Measurements from ENCODE around the gene HOXA9. TPM values are rescaled to one million over a fixed set of nuclear protein-coding genes. Genes with fewer than 3 reads are reported as not detected.
A peak's percentile ranks its signal among the peaks of the same experiment; 100 is the strongest.

HOXA9 gene
- polyA plus RNA-seq, 4 donors: 0.28 to 74.3 TPM; not detected in 2

- H3K4me1 ChIP-seq (ENCODE audit: control insufficient read depth in 3 of 3, insufficient read depth in 2 of 3, low read depth in 1 of 3, low read length in 2 of 3): peaks cover 4 to 61% (median 7%) of the 10 kb centered on the region in 3 donors
- H3K9me3 ChIP-seq (ENCODE audit: control insufficient read depth in 2 of 2, insufficient read depth in 1 of 2, low read depth in 1 of 2, low read length in 1 of 2): no peaks in the 10 kb centered on the region
- H3K4me3 ChIP-seq (ENCODE audit: low read depth in 1 of 3, low read length in 3 of 3): no peak overlapping the region
- FAIRE-seq (no peak), DNase-seq (no peak)
- peak overlapping the region in 2 of 3 donors; percentile 48 to 82 for H3K27ac ChIP-seq (ENCODE audit: low read depth in 1 of 3, low read length in 2 of 3)
- peaks cover 0 to 28% (median 0%) of the 10 kb centered on the region in 3 donors for H3K36me3 ChIP-seq (ENCODE audit: control insufficient read depth in 3 of 3, insufficient read depth in 2 of 3, low read depth in 1 of 3, low read length in 3 of 3)
- H3K27me3 ChIP-seq (ENCODE audit: control insufficient read depth in 3 of 3, insufficient read depth in 3 of 3, low read length in 3 of 3): peaks cover 0 to 12% (median 0%) of the 10 kb centered on the region in 3 donors
- 58 to 81% (median 77%) methylated on average over 5 of the region's 5 CpGs for WGBS, 3 donors
Observed at GRCh38 chr7:27125986-27126394, 39.3 kb downstream of the HOXA9 start.

- FAIRE-seq: no peak
- DNase-seq: peak; percentile 36 to 70
- Histone ChIP-seq H3K36me3 (ENCODE audit: control insufficient read depth in 3 of 3, insufficient read depth in 2 of 3, low read depth in 1 of 3, low read length in 3 of 3) (peaks cover 0 to 31% (median 0%) of the 10 kb centered on the region in 3 donors), H3K9me3 (ENCODE audit: control insufficient read depth in 2 of 2, insufficient read depth in 1 of 2, low read depth in 1 of 2, low read length in 1 of 2) (no peaks in the 10 kb centered on the region), H3K4me3 (ENCODE audit: low read depth in 1 of 3, low read length in 3 of 3) (peak overlapping the region in 1 of 3 donors; percentile 50), H3K27me3 (ENCODE audit: control insufficient read depth in 3 of 3, insufficient read depth in 3 of 3, low read length in 3 of 3) (peaks cover 0 to 12% (median 0%) of the 10 kb centered on the region in 3 donors), H3K27ac (ENCODE audit: low read depth in 1 of 3, low read length in 2 of 3) (peak overlapping the region; percentile 35 to 86 (median 82)), H3K4me1 (ENCODE audit: control insufficient read depth in 3 of 3, insufficient read depth in 2 of 3, low read depth in 1 of 3, low read length in 2 of 3) (peaks cover 4 to 69% (median 13%) of the 10 kb centered on the region in 3 donors)
- WGBS, 3 donors: 50 to 61% (median 61%) methylated on average over 8 of the region's 8 CpGs
Observed at GRCh38 chr7:27124902-27125689, 40.2 kb downstream of the HOXA9 start.

GRCh38 chr7:27124096-27124901, 41.0 kb downstream of the HOXA9 start:
- 44 to 61% (median 59%) methylated on average over 43 of the region's 43 CpGs for WGBS, 3 donors
- peaks cover 4 to 69% (median 18%) of the 10 kb centered on the region in 3 donors for H3K4me1 ChIP-seq (ENCODE audit: control insufficient read depth in 3 of 3, insufficient read depth in 2 of 3, low read depth in 1 of 3, low read length in 2 of 3)
- peak overlapping the region; percentile 30 to 86 (median 82) for H3K27ac ChIP-seq (ENCODE audit: low read depth in 1 of 3, low read length in 2 of 3)
- DNase-seq: peak in 1 of 2 donors; percentile 57
- H3K4me3 ChIP-seq (ENCODE audit: low read depth in 1 of 3, low read length in 3 of 3): peak overlapping the region in 1 of 3 donors; percentile 50
- no peak for FAIRE-seq
- peaks cover 0 to 12% (median 0%) of the 10 kb centered on the region in 3 donors for H3K27me3 ChIP-seq (ENCODE audit: control insufficient read depth in 3 of 3, insufficient read depth in 3 of 3, low read length in 3 of 3)
- peaks cover 0 to 32% (median 0%) of the 10 kb centered on the region in 3 donors for H3K36me3 ChIP-seq (ENCODE audit: control insufficient read depth in 3 of 3, insufficient read depth in 2 of 3, low read depth in 1 of 3, low read length in 3 of 3)
- H3K9me3 ChIP-seq (ENCODE audit: control insufficient read depth in 2 of 2, insufficient read depth in 1 of 2, low read depth in 1 of 2, low read length in 1 of 2): no peaks in the 10 kb centered on the region

- DNase-seq (no peak), FAIRE-seq (no peak)
- WGBS, 3 donors: 35 to 61% (median 40%) methylated on average over 26 of the region's 26 CpGs
- Histone ChIP-seq H3K27ac (ENCODE audit: low read depth in 1 of 3, low read length in 2 of 3) (peak overlapping the region; percentile 30 to 86 (median 82)), H3K4me3 (ENCODE audit: low read depth in 1 of 3, low read length in 3 of 3) (peak overlapping the region in 2 of 3 donors; percentile 34 to 50), H3K4me1 (ENCODE audit: control insufficient read depth in 3 of 3, insufficient read depth in 2 of 3, low read depth in 1 of 3, low read length in 2 of 3) (peaks cover 4 to 70% (median 20%) of the 10 kb centered on the region in 3 donors), H3K36me3 (ENCODE audit: control insufficient read depth in 3 of 3, insufficient read depth in 2 of 3, low read depth in 1 of 3, low read length in 3 of 3) (peaks cover 0 to 31% (median 0%) of the 10 kb centered on the region in 3 donors), H3K9me3 (ENCODE audit: control insufficient read depth in 2 of 2, insufficient read depth in 1 of 2, low read depth in 1 of 2, low read length in 1 of 2) (no peaks in the 10 kb centered on the region), H3K27me3 (ENCODE audit: control insufficient read depth in 3 of 3, insufficient read depth in 3 of 3, low read length in 3 of 3) (peaks cover 0 to 15% (median 0%) of the 10 kb centered on the region in 3 donors)
Observed at GRCh38 chr7:27123477-27124053, 41.8 kb downstream of the HOXA9 start.

- Histone ChIP-seq H3K4me3 (ENCODE audit: low read depth in 1 of 3, low read length in 3 of 3) (peak overlapping the region in 2 of 3 donors; percentile 34 to 50), H3K9me3 (ENCODE audit: control insufficient read depth in 2 of 2, insufficient read depth in 1 of 2, low read depth in 1 of 2, low read length in 1 of 2) (no peaks in the 10 kb centered on the region), H3K27me3 (ENCODE audit: control insufficient read depth in 3 of 3, insufficient read depth in 3 of 3, low read length in 3 of 3) (peaks cover 0 to 16% (median 0%) of the 10 kb centered on the region in 3 donors), H3K36me3 (ENCODE audit: control insufficient read depth in 3 of 3, insufficient read depth in 2 of 3, low read depth in 1 of 3, low read length in 3 of 3) (peaks cover 0 to 34% (median 0%) of the 10 kb centered on the region in 3 donors), H3K27ac (ENCODE audit: low read depth in 1 of 3, low read length in 2 of 3) (peak overlapping the region; percentile 30 to 86 (median 82)), H3K4me1 (ENCODE audit: control insufficient read depth in 3 of 3, insufficient read depth in 2 of 3, low read depth in 1 of 3, low read length in 2 of 3) (peaks cover 4 to 71% (median 20%) of the 10 kb centered on the region in 3 donors)
- 11 to 40% (median 32%) methylated on average over 14 of the region's 14 CpGs for WGBS, 3 donors
- FAIRE-seq (no peak), DNase-seq (peak in 1 of 2 donors; percentile 70)
Observed at GRCh38 chr7:27123007-27123476, 42.3 kb downstream of the HOXA9 start.

- peak overlapping the region in 2 of 3 donors; percentile 36 to 50 for H3K4me3 ChIP-seq (ENCODE audit: low read depth in 1 of 3, low read length in 3 of 3)
- no peak for FAIRE-seq
- H3K4me1 ChIP-seq (ENCODE audit: control insufficient read depth in 3 of 3, insufficient read depth in 2 of 3, low read depth in 1 of 3, low read length in 2 of 3): peaks cover 4 to 71% (median 17%) of the 10 kb centered on the region in 3 donors
- peak overlapping the region; percentile 44 to 86 (median 82) for H3K27ac ChIP-seq (ENCODE audit: low read depth in 1 of 3, low read length in 2 of 3)
- peaks cover 0 to 21% (median 0%) of the 10 kb centered on the region in 3 donors for H3K27me3 ChIP-seq (ENCODE audit: control insufficient read depth in 3 of 3, insufficient read depth in 3 of 3, low read length in 3 of 3)
- peak; percentile 82 to 92 for DNase-seq
- H3K9me3 ChIP-seq (ENCODE audit: control insufficient read depth in 2 of 2, insufficient read depth in 1 of 2, low read depth in 1 of 2, low read length in 1 of 2): no peaks in the 10 kb centered on the region
- WGBS, 3 donors: 12 to 41% (median 27%) methylated on average over 42 of the region's 42 CpGs
- H3K36me3 ChIP-seq (ENCODE audit: control insufficient read depth in 3 of 3, insufficient read depth in 2 of 3, low read depth in 1 of 3, low read length in 3 of 3): peaks cover 0 to 41% (median 0%) of the 10 kb centered on the region in 3 donors
Observed at GRCh38 chr7:27122077-27122910, 43.0 kb downstream of the HOXA9 start.

GRCh38 chr7:27121684-27122076, 43.7 kb downstream of the HOXA9 start:
- WGBS, 3 donors: 7 to 36% (median 36%) methylated on average over 7 of the region's 7 CpGs
- peak overlapping the region in 2 of 3 donors; percentile 36 to 50 for H3K4me3 ChIP-seq (ENCODE audit: low read depth in 1 of 3, low read length in 3 of 3)
- peak overlapping the region; percentile 44 to 86 (median 82) for H3K27ac ChIP-seq (ENCODE audit: low read depth in 1 of 3, low read length in 2 of 3)
- H3K27me3 ChIP-seq (ENCODE audit: control insufficient read depth in 3 of 3, insufficient read depth in 3 of 3, low read length in 3 of 3): peaks cover 0 to 25% (median 0%) of the 10 kb centered on the region in 3 donors
- H3K36me3 ChIP-seq (ENCODE audit: control insufficient read depth in 3 of 3, insufficient read depth in 2 of 3, low read depth in 1 of 3, low read length in 3 of 3): peaks cover 0 to 46% (median 0%) of the 10 kb centered on the region in 3 donors
- DNase-seq (no peak), FAIRE-seq (no peak)
- peaks cover 4 to 72% (median 17%) of the 10 kb centered on the region in 3 donors for H3K4me1 ChIP-seq (ENCODE audit: control insufficient read depth in 3 of 3, insufficient read depth in 2 of 3, low read depth in 1 of 3, low read length in 2 of 3)
- no peaks in the 10 kb centered on the region for H3K9me3 ChIP-seq (ENCODE audit: control insufficient read depth in 2 of 2, insufficient read depth in 1 of 2, low read depth in 1 of 2, low read length in 1 of 2)

All from small intestine (tissue), 7 donors.